T-cell (primary cell): Measurements from ENCODE around the gene PRKN. TPM values are rescaled to one million over a fixed set of nuclear protein-coding genes. Genes with fewer than 3 reads are reported as not detected.

Source experiments
- ATAC-seq, 4 experiments: fragments of 200-7000 bp in 3 of 4; fragments of 150-1000 bp in 1 of 4; cut with Tn5 transposase; replicated peaks in 1 of 4; 1 replicate in 3 of 4; 2 replicates in 1 of 4; pipeline ENCODE4 v1.10.0; 2021; ENCODE audit warnings: moderate library complexity in 3 of 4, mild to moderate bottlenecking in 2 of 4, moderate number of reproducible peaks in 1 of 4
- CTCF ChIA-PET, 2 donors: fragments of 300-600 bp; sonication (Branson Sonifier 250); formaldehyde crosslinking; loops; one replicate each; lab custom pipeline; 2022; ENCODE audit warnings: antibody characterized with exemption in 2 of 2; lab: Charles Lee
- POLR2A ChIA-PET, 2 donors: fragments of 300-600 bp; sonication (Branson Sonifier 250); formaldehyde crosslinking; loops; one replicate each; lab custom pipeline; 2022; ENCODE audit warnings: antibody characterized with exemption in 2 of 2; lab: Charles Lee
- DNase-seq, 35 experiments: peaks; one replicate each; pipeline versions ENCODE4 v3.0.0 to v3.0.0-alpha.2; 2013 to 2023
- H3K27ac ChIP-seq: one replicate; pipeline ENCODE4 v1.5.1; 2013; ENCODE audit warnings: low read length
- H3K27me3 ChIP-seq, 2 experiments: replicated peaks in 1 of 2; 1 replicate in 1 of 2; 2 replicates in 1 of 2; pipeline versions ENCODE4 v1.6.1 to v1.7.0; 2013; ENCODE audit warnings: low read length in 1 of 2, mixed read lengths in 1 of 2; ENCODE audit not compliant: control insufficient read depth in 2 of 2, insufficient read depth in 2 of 2; ENCODE audit errors: extremely low read depth in 1 of 2
- H3K36me3 ChIP-seq, 2 donors: 1 replicate in 1 of 2; 2 replicates in 1 of 2; pipeline versions ENCODE4 v1.6.1 to v1.7.0; 2013; ENCODE audit warnings: low read length in 1 of 2; ENCODE audit not compliant: control insufficient read depth in 2 of 2, insufficient read depth in 1 of 2; ENCODE audit errors: extremely low read depth in 1 of 2
- H3K4me1 ChIP-seq, 2 experiments: 1 replicate in 1 of 2; 2 replicates in 1 of 2; pipeline versions ENCODE4 v1.6.1 to v1.7.0; 2013; ENCODE audit warnings: low read length in 2 of 2, mixed read lengths in 1 of 2; ENCODE audit not compliant: insufficient read depth in 2 of 2, control insufficient read depth in 1 of 2; ENCODE audit errors: extremely low read depth in 1 of 2
- H3K4me3 ChIP-seq, 2 donors: 1 replicate in 1 of 2; 2 replicates in 1 of 2; pipeline versions ENCODE4 v1.5.1 to v1.7.0; 2013; ENCODE audit warnings: mild to moderate bottlenecking in 2 of 2, low read length in 1 of 2, moderate library complexity in 1 of 2; ENCODE audit not compliant: control insufficient read depth in 1 of 2; ENCODE audit errors: extremely low read depth in 1 of 2
- H3K9me3 ChIP-seq: 2 replicates; pipeline ENCODE4 v1.7.0; 2013
- H3K27ac Mint-ChIP-seq, 2 donors: one replicate each; pipeline ENCODE4 v1.8.0; 2020 to 2021; ENCODE audit warnings: mild to moderate bottlenecking in 2 of 2, mixed read lengths in 2 of 2
- H3K27me3 Mint-ChIP-seq, 2 donors: one replicate each; pipeline ENCODE4 v1.8.0; 2021 to 2022; ENCODE audit warnings: mixed read lengths in 2 of 2
- H3K36me3 Mint-ChIP-seq: one replicate; pipeline ENCODE4 v1.8.0; 2021; ENCODE audit warnings: mixed read lengths
- H3K4me1 Mint-ChIP-seq, 3 donors: one replicate each; pipeline ENCODE4 v1.8.0; 2020 to 2022; ENCODE audit warnings: mixed read lengths in 3 of 3, mild to moderate bottlenecking in 1 of 3
- H3K4me3 Mint-ChIP-seq, 3 donors: one replicate each; pipeline ENCODE4 v1.8.0; 2020 to 2022; ENCODE audit warnings: mild to moderate bottlenecking in 3 of 3, mixed read lengths in 3 of 3, moderate library complexity in 3 of 3
- H3K9me3 Mint-ChIP-seq, 3 donors: one replicate each; pipeline ENCODE4 v1.8.0; 2020 to 2022; ENCODE audit warnings: mixed read lengths in 3 of 3
- WGBS: methylation state at CpG from one replicate; pipeline ENCODE4 v1.1.5; 2013; ENCODE audit warnings: missing lambda C conversion rate; ENCODE audit not compliant: insufficient coverage; 5-methylcytosine and 5-hydroxymethylcytosine counted together
- total RNA-seq, 35 experiments: library from RNA in 6 of 35; stranded (reverse) in 6 of 35; fragments of 120-200 nt in 1 of 35; gene quantifications; one replicate each; pipeline versions ENCODE4 v1.2.1 to v1.2.4 and lab custom pipeline; 2013 to 2026

The PRKN gene
- total RNA-seq, 5 donors from 2014 or later (not counting 1 experiment from before 2014, with no cell fraction given) = 3.4 to 7.7 (median 6.1) TPM

- ChIA-PET POLR2A (no interaction called here), CTCF (interaction anchor here in 1 of 2 donors (0.6 kb wide), 1 partner anchor 11 kb away, joined by 3 read pairs; no protein-coding TSS in a partner anchor)
- H3K9me3 ChIP-seq = no peaks in the 10 kb centered on the region
- H3K36me3 ChIP-seq = no peaks in the 10 kb centered on the region
- no peaks in the 10 kb centered on the region for H3K27me3 Mint-ChIP-seq
- no peak overlapping the region for H3K4me3 Mint-ChIP-seq
- H3K36me3 Mint-ChIP-seq = no peaks in the 10 kb centered on the region
- no peaks in the 10 kb centered on the region for H3K4me1 ChIP-seq
- no peaks in the 10 kb centered on the region for H3K4me1 Mint-ChIP-seq
- H3K4me3 ChIP-seq = no peak overlapping the region
- no peak overlapping the region for H3K27ac Mint-ChIP-seq
- no peaks in the 10 kb centered on the region for H3K27me3 ChIP-seq
- H3K27ac ChIP-seq = no peak overlapping the region
- 89% methylated on average over 4 of the region's 10 CpGs for WGBS
- DNase-seq = no peak
- ATAC-seq = no peak
- no peaks in the 10 kb centered on the region for H3K9me3 Mint-ChIP-seq
Observed at GRCh38 chr6:161674930-161675682, 1052.5 kb downstream of the PRKN start.

- Histone ChIP-seq H3K4me3 (no peak overlapping the region), H3K36me3 (no peaks in the 10 kb centered on the region), H3K4me1 (no peaks in the 10 kb centered on the region), H3K9me3 (no peaks in the 10 kb centered on the region), H3K27ac (no peak overlapping the region), H3K27me3 (no peaks in the 10 kb centered on the region)
- Mint-ChIP-seq H3K36me3 (no peaks in the 10 kb centered on the region), H3K27me3 (no peaks in the 10 kb centered on the region), H3K4me1 (no peaks in the 10 kb centered on the region), H3K27ac (no peak overlapping the region), H3K9me3 (no peaks in the 10 kb centered on the region), H3K4me3 (no peak overlapping the region)
- POLR2A ChIA-PET = no interaction called here
- CTCF ChIA-PET = no interaction called here
- ATAC-seq (no peak), DNase-seq (no peak)
- 89% methylated on average over 1 of the region's 6 CpGs for WGBS
Observed at GRCh38 chr6:161673026-161673425, 1054.5 kb downstream of the PRKN start.

- H3K4me1 ChIP-seq = no peaks in the 10 kb centered on the region
- ChIA-PET POLR2A (no interaction called here), CTCF (no interaction called here)
- no peaks in the 10 kb centered on the region for H3K9me3 ChIP-seq
- Mint-ChIP-seq H3K4me1 (no peaks in the 10 kb centered on the region), H3K36me3 (no peaks in the 10 kb centered on the region), H3K9me3 (no peaks in the 10 kb centered on the region), H3K4me3 (no peak overlapping the region), H3K27me3 (no peaks in the 10 kb centered on the region), H3K27ac (no peak overlapping the region)
- H3K36me3 ChIP-seq = no peaks in the 10 kb centered on the region
- DNase-seq = no peak
- H3K27ac ChIP-seq = no peak overlapping the region
- ATAC-seq = no peak
- no peaks in the 10 kb centered on the region for H3K27me3 ChIP-seq
- no peak overlapping the region for H3K4me3 ChIP-seq
- WGBS = 63% methylated on average over 1 of the region's 9 CpGs
Observed at GRCh38 chr6:161671117-161671516, 1056.4 kb downstream of the PRKN start.

- H3K27me3 ChIP-seq = no peaks in the 10 kb centered on the region
- Mint-ChIP-seq H3K27me3 (no peaks in the 10 kb centered on the region), H3K4me1 (no peaks in the 10 kb centered on the region), H3K9me3 (peaks cover 5% of the 10 kb centered on the region in 3 donors), H3K36me3 (no peaks in the 10 kb centered on the region), H3K27ac (no peak overlapping the region), H3K4me3 (no peak overlapping the region)
- ChIA-PET POLR2A (no interaction called here), CTCF (no interaction called here)
- H3K27ac ChIP-seq = no peak overlapping the region
- DNase-seq (no peak), ATAC-seq (no peak)
- no CpG with 5 or more reads among the region's 2 CpGs for WGBS
- no peaks in the 10 kb centered on the region for H3K9me3 ChIP-seq
- H3K4me3 ChIP-seq = no peak overlapping the region
- no peaks in the 10 kb centered on the region for H3K36me3 ChIP-seq
- no peaks in the 10 kb centered on the region for H3K4me1 ChIP-seq
Observed at GRCh38 chr6:161668665-161669064, 1058.9 kb downstream of the PRKN start.

GRCh38 chr6:161667957-161668356, 1059.6 kb downstream of the PRKN start:
- H3K4me1 Mint-ChIP-seq = no peaks in the 10 kb centered on the region
- H3K27ac Mint-ChIP-seq = no peak overlapping the region
- ChIA-PET CTCF (no interaction called here), POLR2A (no interaction called here)
- Histone ChIP-seq H3K36me3 (no peaks in the 10 kb centered on the region), H3K27me3 (no peaks in the 10 kb centered on the region), H3K9me3 (no peaks in the 10 kb centered on the region), H3K4me1 (no peaks in the 10 kb centered on the region), H3K4me3 (no peak overlapping the region), H3K27ac (no peak overlapping the region)
- ATAC-seq (no peak), DNase-seq (no peak)
- no CpG with 5 or more reads among the region's 1 CpG for WGBS
- no peaks in the 10 kb centered on the region for H3K27me3 Mint-ChIP-seq
- no peak overlapping the region for H3K4me3 Mint-ChIP-seq
- peaks cover 5 to 8% (median 5%) of the 10 kb centered on the region in 3 donors for H3K9me3 Mint-ChIP-seq
- no peaks in the 10 kb centered on the region for H3K36me3 Mint-ChIP-seq

- Histone ChIP-seq H3K4me1 (no peaks in the 10 kb centered on the region), H3K27ac (no peak overlapping the region), H3K9me3 (no peaks in the 10 kb centered on the region), H3K4me3 (no peak overlapping the region), H3K36me3 (no peaks in the 10 kb centered on the region), H3K27me3 (peaks cover 0 to 3% of the 10 kb centered on the region in 2 experiments)
- Mint-ChIP-seq H3K4me1 (no peaks in the 10 kb centered on the region), H3K27ac (no peak overlapping the region), H3K27me3 (no peaks in the 10 kb centered on the region), H3K36me3 (no peaks in the 10 kb centered on the region), H3K4me3 (no peak overlapping the region), H3K9me3 (peaks cover 5 to 12% (median 5%) of the 10 kb centered on the region in 3 donors)
- ChIA-PET POLR2A (no interaction called here), CTCF (no interaction called here)
- DNase-seq = no peak
- no CpG with 5 or more reads among the region's 8 CpGs for WGBS
- no peak for ATAC-seq
Observed at GRCh38 chr6:161663682-161664081, 1063.9 kb downstream of the PRKN start.
